Stimulated activated CD8-positive, alpha-beta memory T cell treated with anti-CD3 and anti-CD28 coated beads, Interleukin-7, amount 100 ng/mL, for 48 hours (primary cell): ENCODE results near the gene PYGO2.
A peak's percentile ranks its signal among the peaks of the same experiment; 100 is the strongest.

Experiments used
- DNase-seq, 2 donors: peaks; one replicate each; pipeline ENCODE4 v3.0.0-alpha.2; 2020; ENCODE audit warnings: low read depth in 1 of 2; ENCODE audit errors: extremely low read depth in 1 of 2

Gene PYGO2

GRCh38 chr1:154961207-154962155 lies at the start of gene PYGO2:
PYGO2 (minus strand) TSS chr1:154961782; CDS start chr1:154961576, 206 bp downstream.
- DNase-seq = peak; percentile 68 to 82

DNA sequence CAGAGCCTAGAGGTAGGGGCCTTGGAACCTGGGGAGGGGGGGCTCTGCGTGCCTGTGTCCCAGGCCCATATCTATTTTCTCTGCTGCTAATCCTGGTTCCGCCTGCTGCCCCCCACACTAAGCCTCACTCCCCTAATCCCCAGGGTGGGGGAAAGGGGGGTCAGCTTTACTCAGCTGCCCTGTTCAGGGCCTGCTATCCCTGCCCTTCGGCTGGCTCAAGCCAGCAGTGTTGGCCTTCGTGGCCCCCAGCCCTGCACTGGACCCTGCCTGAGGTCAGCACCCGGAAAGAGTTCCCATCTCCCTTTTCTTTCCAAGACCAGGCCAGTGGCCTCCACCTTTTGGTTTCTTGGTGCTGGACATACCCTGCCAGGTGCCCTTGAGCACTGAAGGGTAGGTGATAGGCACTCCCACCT lies 49.4 kb upstream of the PYGO2 start:
- DNase-seq = no peak

DNA sequence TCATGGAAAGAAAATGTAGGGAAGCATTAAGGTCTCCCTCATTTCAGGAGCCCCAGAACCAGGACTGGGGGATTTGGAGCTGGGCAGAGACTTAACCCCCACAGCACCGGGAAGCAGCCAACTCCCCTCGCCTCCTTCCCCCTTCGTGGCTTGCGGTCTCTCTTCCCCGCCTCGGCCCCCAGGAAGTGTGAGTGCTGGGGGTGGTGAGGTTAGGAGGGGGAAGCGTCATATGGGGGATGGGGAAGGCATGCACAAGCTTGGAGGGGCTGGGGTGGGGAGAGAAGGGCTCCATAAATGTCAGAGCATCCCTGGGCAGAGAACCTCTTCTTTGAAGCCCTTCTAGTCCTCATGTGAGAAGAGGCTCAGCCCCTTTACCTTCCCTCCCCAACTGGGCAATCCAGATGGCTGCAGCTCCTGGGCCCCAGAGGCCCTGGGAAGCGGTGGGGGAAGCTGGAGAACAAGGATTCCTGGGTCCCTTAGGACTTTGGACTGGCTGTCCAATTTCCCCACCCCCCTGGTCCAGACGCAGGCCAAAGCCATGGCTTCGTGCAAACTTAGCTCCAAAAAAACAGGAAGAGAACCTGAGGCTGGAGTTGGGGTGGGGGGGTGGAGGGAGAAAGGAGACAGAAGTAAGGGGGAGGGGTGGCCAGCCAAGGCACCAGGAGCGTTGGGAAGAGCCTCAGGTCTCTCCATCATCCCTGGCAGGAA lies 48.8 kb upstream of the PYGO2 start:
- no peak for DNase-seq

DNA sequence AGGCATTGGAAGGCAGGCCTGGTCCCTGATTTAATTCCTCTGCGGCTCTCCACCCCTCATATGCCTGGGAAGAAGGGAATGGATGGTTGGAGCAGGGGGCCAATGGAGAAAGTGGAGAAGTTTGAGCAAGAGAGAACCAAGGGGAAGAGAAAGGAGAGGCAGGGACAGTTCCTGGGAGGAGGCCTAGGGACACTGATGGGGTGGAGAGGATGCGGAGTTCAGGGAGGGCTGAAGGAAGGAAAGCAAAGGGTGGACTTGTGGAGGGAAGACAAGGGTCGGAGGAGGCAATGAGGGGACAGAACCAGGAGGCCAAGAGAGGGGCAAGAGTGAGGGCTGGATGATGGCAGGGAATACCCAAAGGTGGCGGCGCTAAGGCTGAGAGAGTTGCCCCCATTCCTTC lies 48.2 kb upstream of the PYGO2 start:
- no peak for DNase-seq

GRCh38 chr1:155009221-155009711 lies 47.7 kb upstream of the PYGO2 start:
- no peak for DNase-seq

GRCh38 chr1:155008015-155008941 lies 46.7 kb upstream of the PYGO2 start:
- DNase-seq = no peak

DNA sequence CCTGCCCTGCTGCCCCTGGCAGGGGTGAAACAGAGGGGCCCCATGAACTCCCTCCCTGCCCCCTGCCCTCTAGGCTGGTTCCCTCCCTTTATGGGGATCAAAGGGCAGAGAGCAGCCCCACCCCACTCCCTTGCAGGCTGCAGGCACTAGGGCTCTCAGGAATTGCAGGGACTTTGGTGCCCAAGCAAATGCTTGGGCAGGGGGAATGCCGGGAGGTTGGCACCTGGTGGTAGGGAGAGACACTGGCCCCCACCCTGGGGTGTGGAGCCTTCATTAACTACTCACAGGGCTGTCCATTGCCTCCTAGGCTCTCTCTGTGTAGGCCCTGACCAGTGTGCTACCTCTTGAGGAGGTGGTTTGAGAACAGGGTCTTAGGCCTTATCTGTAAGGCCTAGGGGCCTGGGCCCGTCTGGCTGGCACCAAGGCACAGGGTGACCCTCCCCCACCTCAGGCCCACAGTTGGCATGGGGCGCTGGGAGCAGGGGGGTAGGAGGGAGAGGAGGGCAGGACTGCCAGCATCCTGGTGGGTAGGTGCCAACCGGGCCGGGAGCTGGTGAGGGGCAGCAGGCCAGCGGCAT lies 45.8 kb upstream of the PYGO2 start:
- DNase-seq = no peak

DNA sequence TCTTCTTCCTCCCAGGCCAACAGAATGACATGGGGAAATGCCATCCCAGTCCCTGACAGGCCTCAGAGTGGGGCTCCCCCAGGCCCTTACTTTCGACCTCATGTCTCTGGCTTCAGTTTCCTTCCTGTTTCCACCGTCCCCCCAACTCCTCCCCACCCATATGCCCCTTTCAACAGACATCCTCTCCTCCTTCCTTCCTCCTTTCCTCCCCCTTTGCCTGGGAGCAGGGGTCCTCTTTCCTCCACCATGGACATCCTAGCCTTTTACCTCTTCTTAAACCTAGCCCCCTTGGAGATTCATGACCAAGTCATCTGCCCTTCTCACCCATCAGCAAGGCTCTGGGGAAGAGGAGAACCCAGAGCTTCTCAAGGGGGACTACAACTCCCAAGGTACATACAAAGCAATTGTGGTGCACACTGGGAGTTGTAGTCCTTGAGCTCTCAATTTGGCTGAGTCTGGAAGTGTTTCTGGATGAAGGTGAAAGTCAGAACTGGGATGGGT lies 45.1 kb upstream of the PYGO2 start:
- DNase-seq = no peak

- no peak for DNase-seq
Observed at GRCh38 chr1:155005076-155006011, 43.8 kb upstream of the PYGO2 start.

- DNase-seq = no peak
Observed at GRCh38 chr1:155004352-155005075, 42.9 kb upstream of the PYGO2 start.

DNA sequence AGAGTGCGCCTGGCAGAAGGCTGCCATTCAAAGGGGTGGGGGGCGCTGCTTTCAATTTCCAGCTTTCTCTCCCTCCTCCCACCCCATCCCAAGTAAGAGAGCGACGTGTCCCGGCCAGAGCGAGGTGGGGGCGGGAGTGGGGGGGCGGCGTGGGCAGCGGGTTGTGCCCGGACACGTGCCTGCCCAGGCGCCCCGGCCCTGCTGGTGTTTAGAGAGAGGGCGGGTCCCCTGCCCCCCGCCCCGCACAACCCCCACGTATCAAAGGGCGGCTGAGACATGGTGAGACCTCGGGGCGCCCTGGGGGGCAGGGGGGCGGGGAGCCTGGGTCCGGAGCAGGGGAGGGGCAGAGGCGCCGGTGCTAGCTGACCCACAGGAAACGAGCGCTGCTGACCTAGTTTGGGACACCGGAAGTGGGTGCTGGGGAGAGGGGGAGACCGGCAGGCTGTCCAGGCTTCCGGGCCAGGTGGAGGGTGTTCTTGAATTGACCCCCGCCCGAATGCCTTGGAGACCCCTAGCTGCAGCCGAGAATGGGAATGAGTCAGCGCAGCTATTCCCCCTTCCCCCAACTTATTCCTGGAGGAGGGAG lies 42.3 kb upstream of the PYGO2 start:
- no peak for DNase-seq

- no peak for DNase-seq
Observed at GRCh38 chr1:155003227-155003765, 41.7 kb upstream of the PYGO2 start.

GRCh38 chr1:155002464-155003226 lies 41.1 kb upstream of the PYGO2 start, which contains the start of gene ZBTB7B:
ZBTB7B (plus strand) TSS chr1:155002802; CDS start chr1:155014661, 11,859 bp downstream.
- DNase-seq = no peak

- DNase-seq = peak; percentile 95 to 100
Observed at GRCh38 chr1:155001675-155002463, 40.3 kb upstream of the PYGO2 start.

DNA sequence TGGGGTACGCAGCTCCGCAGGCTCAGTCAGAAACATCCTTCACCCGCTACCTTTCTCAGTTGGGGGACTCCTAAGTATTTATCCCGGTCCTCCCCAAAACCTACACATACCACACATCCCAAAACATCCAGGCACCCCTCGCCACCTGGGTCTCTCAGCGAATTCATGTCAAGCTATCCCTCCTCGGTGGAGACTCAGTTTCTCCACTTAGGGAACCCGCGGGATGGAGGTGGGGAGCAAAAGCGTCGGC lies 39.8 kb upstream of the PYGO2 start:
- no peak for DNase-seq

DNA sequence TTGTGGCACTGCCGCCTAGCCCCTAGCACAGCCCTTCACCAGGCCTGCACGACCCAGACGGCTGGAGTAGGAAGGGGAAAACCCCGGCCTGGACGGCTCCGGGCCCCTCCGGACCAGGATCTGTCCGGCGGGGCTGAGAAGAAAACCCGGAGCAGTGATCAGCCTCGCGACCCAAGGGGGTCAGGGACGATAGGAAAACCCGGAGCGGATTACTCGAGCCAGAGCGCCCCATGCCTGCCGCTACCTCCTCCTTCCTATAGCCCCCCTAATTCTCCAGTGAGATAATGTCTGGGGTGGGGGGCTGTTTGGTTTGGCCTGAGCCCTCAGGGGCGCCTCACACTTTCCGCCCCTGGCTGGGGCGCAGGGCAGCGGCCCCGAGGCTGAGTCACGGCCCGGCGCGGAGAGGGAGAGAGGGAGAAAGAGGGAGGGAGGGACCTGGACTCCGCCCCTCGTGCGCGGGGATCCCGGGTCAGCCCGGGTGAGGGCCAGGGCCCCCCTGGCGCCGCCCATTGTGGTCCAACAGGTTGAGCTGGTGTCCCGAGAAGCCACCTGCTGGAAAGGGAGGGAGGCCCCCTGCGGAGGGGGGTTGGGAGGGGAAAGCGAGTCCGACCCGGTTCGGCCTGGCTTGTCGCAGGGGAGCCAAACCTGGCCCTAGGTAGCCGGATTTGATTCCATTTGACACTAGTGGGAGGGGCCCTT lies 39.3 kb upstream of the PYGO2 start:
- DNase-seq = peak; percentile 73 to 86
